ENCODE data around the gene NONO.
"Not testable (repeated sequence)": the region's sequence is repeated elsewhere in the genome, so short reads cannot be mapped to it uniquely, and the experiment has no call there.

The NONO gene

GRCh38 chrX:71291381-71291780 lies 7.9 kb downstream of the NONO start:
- DNase-seq (ENCODE audit: low read depth), result no peak
- no peak for TF ChIP-seq CTCF (IDR thresholded peaks at IDR 0.05; ENCODE audit: low read depth, low read length, missing control alignments)
- no peak overlapping the region for H3K4me3 ChIP-seq (ENCODE audit: low read depth, low read length)

GRCh38 chrX:71292669-71293365 lies 9.4 kb downstream of the NONO start:
- TF ChIP-seq CTCF (IDR thresholded peaks at IDR 0.05; ENCODE audit: low read depth, low read length, missing control alignments), result no peak
- no peak overlapping the region for H3K4me3 ChIP-seq (ENCODE audit: low read depth, low read length)
- DNase-seq (ENCODE audit: low read depth), result no peak

GRCh38 chrX:71296806-71297205 lies 13.4 kb downstream of the NONO start:
- no peak for DNase-seq (ENCODE audit: low read depth)
- no peak overlapping the region for H3K4me3 ChIP-seq (ENCODE audit: low read depth, low read length)
- TF ChIP-seq CTCF (IDR thresholded peaks at IDR 0.05; ENCODE audit: low read depth, low read length, missing control alignments), result no peak

GRCh38 chrX:71298119-71298518 lies 14.7 kb downstream of the NONO start:
- H3K4me3 ChIP-seq (ENCODE audit: low read depth, low read length), result no peak overlapping the region
- DNase-seq (ENCODE audit: low read depth), result no peak
- no peak for TF ChIP-seq CTCF (IDR thresholded peaks at IDR 0.05; ENCODE audit: low read depth, low read length, missing control alignments)

GRCh38 chrX:71300064-71300463 lies 16.6 kb downstream of the NONO start:
- not testable (repeated sequence) for DNase-seq (ENCODE audit: low read depth); H3K4me3 ChIP-seq (ENCODE audit: low read depth, low read length)

- not testable (repeated sequence) for DNase-seq (ENCODE audit: low read depth); H3K4me3 ChIP-seq (ENCODE audit: low read depth, low read length)
Observed at GRCh38 chrX:71300495-71300894, 17.1 kb downstream of the NONO start.

GRCh38 chrX:71301195-71301924 lies 17.9 kb downstream of the NONO start, which contains the start of gene ITGB1BP2:
Gene ITGB1BP2, plus strand, starts transcription at chrX:71301750. Its CDS starts 57 bp downstream, at chrX:71301807.
- no peak for TF ChIP-seq CTCF (IDR thresholded peaks at IDR 0.05; ENCODE audit: low read depth, low read length, missing control alignments)
- H3K4me3 ChIP-seq (ENCODE audit: low read depth, low read length), result no peak within 1 kb of the TSS
- no peak for DNase-seq (ENCODE audit: low read depth)
